ENCODE measurements around the gene PEX11A.

Gene PEX11A

GRCh38 chr15:89728254-89728653 lies 37.7 kb upstream of the PEX11A start:
- TF ChIP-seq USF1 (IDR thresholded peaks at IDR 0.05) (no peak), YY1 (IDR thresholded peaks at IDR 0.05; ENCODE audit: low read depth) (no peak), FOXM1 (IDR thresholded peaks at IDR 0.05; ENCODE audit: borderline replicate concordance, low read depth) (no peak), REST (IDR thresholded peaks at IDR 0.05; ENCODE audit: low read depth) (no peak), NFIC (IDR thresholded peaks at IDR 0.05) (no peak), EP300 (IDR thresholded peaks at IDR 0.05; ENCODE audit: borderline replicate concordance) (no peak), TAF1 (IDR thresholded peaks at IDR 0.05; ENCODE audit: low read depth) (no peak), ZBTB7A (IDR thresholded peaks at IDR 0.05; ENCODE audit: low read depth) (no peak), EGR1 (IDR thresholded peaks at IDR 0.05) (no peak)

GRCh38 chr15:89725064-89725463 lies 34.5 kb upstream of the PEX11A start:
- no peak for TF ChIP-seq TEAD4 (IDR thresholded peaks at IDR 0.05)
- no peak for TF ChIP-seq EGR1 (IDR thresholded peaks at IDR 0.05)
- TF ChIP-seq FOXM1 (IDR thresholded peaks at IDR 0.05; ENCODE audit: borderline replicate concordance, low read depth): no peak
- TF ChIP-seq EP300 (IDR thresholded peaks at IDR 0.05; ENCODE audit: borderline replicate concordance): no peak
- TF ChIP-seq NFIC (IDR thresholded peaks at IDR 0.05): no peak
- no peak for TF ChIP-seq MAX (IDR thresholded peaks at IDR 0.05)
- no peak for TF ChIP-seq CREB1 (IDR thresholded peaks at IDR 0.05; ENCODE audit: low read depth)
- no peak for TF ChIP-seq ZBTB7A (IDR thresholded peaks at IDR 0.05; ENCODE audit: low read depth)
- TF ChIP-seq TCF12 (IDR thresholded peaks at IDR 0.05; ENCODE audit: low read depth): no peak
- no peak for TF ChIP-seq RAD21 (IDR thresholded peaks at IDR 0.05; ENCODE audit: low read depth)
- no peak for TF ChIP-seq USF1 (IDR thresholded peaks at IDR 0.05)
- TF ChIP-seq TAF1 (IDR thresholded peaks at IDR 0.05; ENCODE audit: low read depth): no peak
- TF ChIP-seq CEBPB (IDR thresholded peaks at IDR 0.05): no peak
- TF ChIP-seq YY1 (IDR thresholded peaks at IDR 0.05; ENCODE audit: low read depth): no peak
- TF ChIP-seq REST (IDR thresholded peaks at IDR 0.05; ENCODE audit: low read depth): no peak

- TF ChIP-seq CEBPB (IDR thresholded peaks at IDR 0.05): no peak
- no peak for TF ChIP-seq ZBTB7A (IDR thresholded peaks at IDR 0.05; ENCODE audit: low read depth)
- no peak for TF ChIP-seq TCF12 (IDR thresholded peaks at IDR 0.05; ENCODE audit: low read depth)
These were observed 34.1 kb upstream of the PEX11A start for GRCh38 chr15:89724621-89725020.

- TF ChIP-seq TEAD4 (IDR thresholded peaks at IDR 0.05) (no peak), FOXM1 (IDR thresholded peaks at IDR 0.05; ENCODE audit: borderline replicate concordance, low read depth) (no peak), MAX (IDR thresholded peaks at IDR 0.05) (no peak), REST (IDR thresholded peaks at IDR 0.05; ENCODE audit: low read depth) (no peak), CREB1 (IDR thresholded peaks at IDR 0.05; ENCODE audit: low read depth) (no peak), TAF1 (IDR thresholded peaks at IDR 0.05; ENCODE audit: low read depth) (no peak), ZBTB7A (IDR thresholded peaks at IDR 0.05; ENCODE audit: low read depth) (no peak), CEBPB (IDR thresholded peaks at IDR 0.05) (no peak), EGR1 (IDR thresholded peaks at IDR 0.05) (no peak), USF1 (IDR thresholded peaks at IDR 0.05) (no peak), EP300 (IDR thresholded peaks at IDR 0.05; ENCODE audit: borderline replicate concordance) (no peak), TCF12 (IDR thresholded peaks at IDR 0.05; ENCODE audit: low read depth) (no peak), RAD21 (IDR thresholded peaks at IDR 0.05; ENCODE audit: low read depth) (no peak), YY1 (IDR thresholded peaks at IDR 0.05; ENCODE audit: low read depth) (no peak), NFIC (IDR thresholded peaks at IDR 0.05) (no peak)
These were observed 32.5 kb upstream of the PEX11A start for GRCh38 chr15:89723031-89723430.
